Retinal pigment epithelial cell (primary cell): Measurements from ENCODE around the gene PCNA.

Experiments
- DNase-seq: peaks from one replicate; pipeline ENCODE4 v3.0.0-alpha.2; 2010; ENCODE audit warnings: low read depth
- H3K4me3 ChIP-seq: 2 replicates; pipeline ENCODE4 v1.5.1; 2011; ENCODE audit warnings: mild to moderate bottlenecking, low read length, control low read depth, moderate library complexity
- CTCF ChIP-seq: conservative IDR thresholded peaks from 2 replicates; pipeline ENCODE4 v1.5.1; 2011; ENCODE audit warnings: low read depth, low read length, control low read depth, inconsistent platforms

Gene PCNA

GRCh38 chr20:5096463-5096862, 23.3 kb downstream of the PCNA start:
- DNase-seq = no peak
- TF ChIP-seq CTCF = no peak
- H3K4me3 ChIP-seq = no peak overlapping the region

GRCh38 chr20:5095931-5096330, 23.8 kb downstream of the PCNA start:
- H3K4me3 ChIP-seq = no peak overlapping the region
- TF ChIP-seq CTCF = no peak
- no peak for DNase-seq

GRCh38 chr20:5095454-5095853, 24.3 kb downstream of the PCNA start:
- no peak overlapping the region for H3K4me3 ChIP-seq
- TF ChIP-seq CTCF = no peak
- no peak for DNase-seq

- DNase-seq = no peak
- H3K4me3 ChIP-seq = no peak overlapping the region
- TF ChIP-seq CTCF = no peak
Observed at GRCh38 chr20:5092765-5093339, 26.9 kb downstream of the PCNA start.

- no peak for DNase-seq
- TF ChIP-seq CTCF = no peak
- H3K4me3 ChIP-seq = no peak overlapping the region
Observed at GRCh38 chr20:5091902-5092301, 27.9 kb downstream of the PCNA start.

- no peak overlapping the region for H3K4me3 ChIP-seq
- TF ChIP-seq CTCF = no peak
- DNase-seq = no peak
Observed at GRCh38 chr20:5090191-5090590, 29.6 kb downstream of the PCNA start.

- DNase-seq = no peak
- TF ChIP-seq CTCF = no peak
- H3K4me3 ChIP-seq = no peak overlapping the region
Observed at GRCh38 chr20:5088688-5089087, 31.1 kb downstream of the PCNA start.
